HEK293 (cell line): ENCODE data around the gene TNFRSF25.
A peak's percentile ranks its signal among the peaks of the same experiment; 100 is the strongest.

Experiments used
- CTCF ChIA-PET: fragments of 350-600 bp; formaldehyde crosslinking; extraction: SDS; loops from one replicate; lab custom pipeline; 2021; ENCODE audit warnings: antibody characterized with exemption; lab: Yijun Ruan, JAX
- POLR2A ChIA-PET: fragments of 300-600 bp; formaldehyde crosslinking; extraction: SDS; loops from one replicate; lab custom pipeline; 2020; ENCODE audit warnings: antibody characterized with exemption, inconsistent platforms; lab: Yijun Ruan, JAX
- H3K27ac ChIP-seq: fragments of 200-500 bp; sonication (Bioruptor generic); 2 replicates; pipeline ENCODE4 v1.5.1; 2014; ENCODE audit warnings: low read depth, low read length, control low read depth, inconsistent platforms; ENCODE audit errors: extremely low read depth
- H3K36me3 ChIP-seq, 2 experiments: fragments of 200-500 bp in 1 of 2; sonication (Bioruptor generic) in 1 of 2; 1 replicate in 1 of 2; 2 replicates in 1 of 2; pipeline ENCODE4 v1.5.1; 2014 to 2017; ENCODE audit warnings: inconsistent platforms in 2 of 2, low read length in 2 of 2; ENCODE audit not compliant: control insufficient read depth in 2 of 2, insufficient read depth in 1 of 2
- H3K4me1 ChIP-seq: fragments of 200-500 bp; sonication (Bioruptor generic); 2 replicates; pipeline ENCODE4 v1.5.1; 2014; ENCODE audit warnings: mild to moderate bottlenecking, low read length, inconsistent platforms; ENCODE audit not compliant: control insufficient read depth, insufficient read depth
- H3K4me3 ChIP-seq: 2 replicates; pipeline ENCODE4 v1.5.1; 2011; ENCODE audit warnings: low read depth, mild to moderate bottlenecking, control low read depth, low read length, moderate library complexity
- H3K9me3 ChIP-seq: fragments of 200-500 bp; sonication (Bioruptor generic); 2 replicates; pipeline ENCODE4 v1.5.1; 2014; ENCODE audit warnings: low read depth, low read length, inconsistent platforms; ENCODE audit not compliant: control insufficient read depth, insufficient read depth
- KLF1 ChIP-seq: fragments of 450-650 bp; formaldehyde crosslinking; IDR thresholded peaks from 2 replicates; pipeline ENCODE4 v1.5.1; 2016; ENCODE audit warnings: missing biosample characterization, missing genetic modification characterization
- PRDM1 ChIP-seq: fragments of 450-650 bp; formaldehyde crosslinking; IDR thresholded peaks from 2 replicates; pipeline ENCODE4; 2016; ENCODE audit warnings: missing biosample characterization, missing genetic modification characterization
- ZBTB48 ChIP-seq: fragments of 450-650 bp; formaldehyde crosslinking; IDR thresholded peaks from 2 replicates; pipeline ENCODE4 v1.5.1; 2016; ENCODE audit warnings: missing biosample characterization, missing genetic modification characterization
- ZBTB8A ChIP-seq: fragments of 450-650 bp; formaldehyde crosslinking; IDR thresholded peaks from 2 replicates; pipeline ENCODE4 v1.5.1; 2016; ENCODE audit warnings: missing biosample characterization, missing genetic modification characterization
- ZNF155 ChIP-seq: fragments of 450-650 bp; formaldehyde crosslinking; IDR thresholded peaks from 2 replicates; pipeline ENCODE4 v1.5.1; 2016; ENCODE audit warnings: missing biosample characterization, missing genetic modification characterization
- ZNF157 ChIP-seq: fragments of 450-650 bp; formaldehyde crosslinking; IDR thresholded peaks from 2 replicates; pipeline ENCODE4 v1.5.1; 2016; ENCODE audit warnings: missing biosample characterization, missing genetic modification characterization
- ZNF335 ChIP-seq: fragments of 450-650 bp; formaldehyde crosslinking; conservative IDR thresholded peaks from 2 replicates; pipeline ENCODE4 v1.5.1; 2016; ENCODE audit warnings: missing biosample characterization, missing genetic modification characterization
- ZNF473 ChIP-seq: fragments of 450-650 bp; formaldehyde crosslinking; IDR thresholded peaks from 2 replicates; pipeline ENCODE4 v1.5.1; 2017; ENCODE audit warnings: missing biosample characterization, missing genetic modification characterization
- ZSCAN30 ChIP-seq: fragments of 450-650 bp; IDR thresholded peaks from 2 replicates; pipeline ENCODE4 v1.5.1; 2018; ENCODE audit warnings: missing biosample characterization, mild to moderate bottlenecking, missing genetic modification characterization, moderate library complexity
- TF ChIP-seq, protein P1 (sequence below): fragments of 450-650 bp; formaldehyde crosslinking; IDR thresholded peaks from 2 replicates; pipeline ENCODE4 v1.5.1; 2016; ENCODE audit warnings: missing biosample characterization, missing genetic modification characterization
- TF ChIP-seq, protein P2 (sequence below): fragments of 450-650 bp; formaldehyde crosslinking; IDR thresholded peaks from 2 replicates; pipeline ENCODE4 v1.5.1; 2016; ENCODE audit warnings: missing biosample characterization, missing genetic modification characterization, low read depth
- TF ChIP-seq, protein P3 (sequence below): fragments of 450-650 bp; formaldehyde crosslinking; IDR thresholded peaks from 2 replicates; pipeline ENCODE4 v1.5.1; 2016; ENCODE audit warnings: missing biosample characterization, missing genetic modification characterization
- TF ChIP-seq, protein P4 (sequence below): fragments of 450-650 bp; formaldehyde crosslinking; IDR thresholded peaks from 2 replicates; pipeline ENCODE4 v1.5.1; 2016; ENCODE audit warnings: missing biosample characterization, missing genetic modification characterization
- TF ChIP-seq, protein P5 (sequence below): fragments of 450-650 bp; formaldehyde crosslinking; IDR thresholded peaks from 2 replicates; pipeline ENCODE4 v1.5.1; 2016; ENCODE audit warnings: missing biosample characterization, missing genetic modification characterization
- TF ChIP-seq, protein P6 (sequence below): fragments of 450-650 bp; formaldehyde crosslinking; IDR thresholded peaks from 2 replicates; pipeline ENCODE4 v1.5.1; 2017; ENCODE audit warnings: missing biosample characterization, missing genetic modification characterization

TNFRSF25 gene

DNA sequence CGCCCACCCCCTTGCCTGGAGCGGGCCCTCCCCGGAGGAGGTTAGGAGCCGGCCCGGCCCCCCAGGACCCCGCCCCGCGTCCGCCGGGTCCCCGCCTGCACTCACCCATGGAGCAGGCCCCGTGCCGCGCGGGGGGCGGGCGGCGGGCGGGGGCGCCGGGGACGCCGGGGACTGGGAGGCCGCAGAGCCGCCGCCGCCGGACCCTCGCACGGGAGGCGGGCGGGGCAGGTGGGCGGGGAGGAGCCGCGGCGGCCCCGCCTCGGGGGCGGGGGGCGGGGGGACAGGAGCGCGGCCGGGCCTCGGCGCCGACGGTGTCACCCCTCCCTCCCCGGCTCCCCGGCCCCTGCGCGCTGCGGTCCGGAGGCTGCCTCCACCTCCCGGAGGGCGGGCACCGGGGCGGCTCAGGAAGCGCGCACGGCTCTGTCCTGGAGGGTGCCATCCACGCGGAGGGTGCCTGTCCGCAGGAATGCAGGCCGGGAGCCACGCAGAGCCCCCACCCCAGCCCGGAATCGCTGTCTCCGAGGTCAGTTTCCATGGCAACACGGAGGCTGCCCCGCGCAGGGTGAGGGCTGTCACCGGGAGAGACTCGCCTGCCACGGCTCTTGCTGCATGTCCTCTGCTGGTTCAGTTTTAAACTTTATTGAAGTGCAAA is 31.4 kb upstream of the TNFRSF25 start (continued):
- TF ChIP-seq, protein P1, sequence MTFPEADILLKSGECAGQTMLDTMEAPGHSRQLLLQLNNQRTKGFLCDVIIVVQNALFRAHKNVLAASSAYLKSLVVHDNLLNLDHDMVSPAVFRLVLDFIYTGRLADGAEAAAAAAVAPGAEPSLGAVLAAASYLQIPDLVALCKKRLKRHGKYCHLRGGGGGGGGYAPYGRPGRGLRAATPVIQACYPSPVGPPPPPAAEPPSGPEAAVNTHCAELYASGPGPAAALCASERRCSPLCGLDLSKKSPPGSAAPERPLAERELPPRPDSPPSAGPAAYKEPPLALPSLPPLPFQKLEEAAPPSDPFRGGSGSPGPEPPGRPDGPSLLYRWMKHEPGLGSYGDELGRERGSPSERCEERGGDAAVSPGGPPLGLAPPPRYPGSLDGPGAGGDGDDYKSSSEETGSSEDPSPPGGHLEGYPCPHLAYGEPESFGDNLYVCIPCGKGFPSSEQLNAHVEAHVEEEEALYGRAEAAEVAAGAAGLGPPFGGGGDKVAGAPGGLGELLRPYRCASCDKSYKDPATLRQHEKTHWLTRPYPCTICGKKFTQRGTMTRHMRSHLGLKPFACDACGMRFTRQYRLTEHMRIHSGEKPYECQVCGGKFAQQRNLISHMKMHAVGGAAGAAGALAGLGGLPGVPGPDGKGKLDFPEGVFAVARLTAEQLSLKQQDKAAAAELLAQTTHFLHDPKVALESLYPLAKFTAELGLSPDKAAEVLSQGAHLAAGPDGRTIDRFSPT = 0 out of 2 replicates have a peak, but pooled peaks have one; percentile 48
- TF ChIP-seq ZSCAN30 = peak; percentile 67; the same call in 1 of the 2 replicates
- TF ChIP-seq, protein P2, sequence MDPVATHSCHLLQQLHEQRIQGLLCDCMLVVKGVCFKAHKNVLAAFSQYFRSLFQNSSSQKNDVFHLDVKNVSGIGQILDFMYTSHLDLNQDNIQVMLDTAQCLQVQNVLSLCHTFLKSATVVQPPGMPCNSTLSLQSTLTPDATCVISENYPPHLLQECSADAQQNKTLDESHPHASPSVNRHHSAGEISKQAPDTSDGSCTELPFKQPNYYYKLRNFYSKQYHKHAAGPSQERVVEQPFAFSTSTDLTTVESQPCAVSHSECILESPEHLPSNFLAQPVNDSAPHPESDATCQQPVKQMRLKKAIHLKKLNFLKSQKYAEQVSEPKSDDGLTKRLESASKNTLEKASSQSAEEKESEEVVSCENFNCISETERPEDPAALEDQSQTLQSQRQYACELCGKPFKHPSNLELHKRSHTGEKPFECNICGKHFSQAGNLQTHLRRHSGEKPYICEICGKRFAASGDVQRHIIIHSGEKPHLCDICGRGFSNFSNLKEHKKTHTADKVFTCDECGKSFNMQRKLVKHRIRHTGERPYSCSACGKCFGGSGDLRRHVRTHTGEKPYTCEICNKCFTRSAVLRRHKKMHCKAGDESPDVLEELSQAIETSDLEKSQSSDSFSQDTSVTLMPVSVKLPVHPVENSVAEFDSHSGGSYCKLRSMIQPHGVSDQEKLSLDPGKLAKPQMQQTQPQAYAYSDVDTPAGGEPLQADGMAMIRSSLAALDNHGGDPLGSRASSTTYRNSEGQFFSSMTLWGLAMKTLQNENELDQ = no peak
- no peak for TF ChIP-seq ZNF157 (tag by site-specific recombination)
- TF ChIP-seq KLF1 (tag by site-specific recombination) = 0 out of 2 replicates have a peak, but pooled peaks have one; percentile 20
- TF ChIP-seq ZNF335 (tag by site-specific recombination) = peak; percentile 83
- TF ChIP-seq ZBTB8A = no peak

DNA sequence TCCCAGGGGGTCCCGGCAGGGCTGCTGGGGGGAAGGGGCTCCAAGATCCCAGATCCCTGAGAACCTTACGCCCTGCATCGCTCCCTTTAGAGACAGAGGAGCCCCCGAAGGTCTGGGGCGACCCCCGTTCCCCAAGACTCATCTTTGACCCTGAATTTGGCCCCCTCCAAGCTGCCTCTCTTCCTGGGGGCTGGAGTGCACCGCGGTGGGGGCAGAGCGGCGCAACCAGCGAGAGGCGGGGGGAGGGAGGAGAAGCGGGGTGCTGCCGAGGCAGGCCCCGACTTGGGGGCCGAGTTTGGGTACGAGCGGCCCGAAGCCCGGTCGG is 30.9 kb upstream of the TNFRSF25 start:
- no peaks in the 10 kb centered on the region for H3K9me3 ChIP-seq

More for the DNA sequence above, 30.9 kb upstream of the TNFRSF25 start:
- ChIA-PET CTCF (no interaction called here), POLR2A (no interaction called here)
- H3K4me1 ChIP-seq = no peaks in the 10 kb centered on the region
- no peak for TF ChIP-seq ZBTB48
- TF ChIP-seq, protein P3, sequence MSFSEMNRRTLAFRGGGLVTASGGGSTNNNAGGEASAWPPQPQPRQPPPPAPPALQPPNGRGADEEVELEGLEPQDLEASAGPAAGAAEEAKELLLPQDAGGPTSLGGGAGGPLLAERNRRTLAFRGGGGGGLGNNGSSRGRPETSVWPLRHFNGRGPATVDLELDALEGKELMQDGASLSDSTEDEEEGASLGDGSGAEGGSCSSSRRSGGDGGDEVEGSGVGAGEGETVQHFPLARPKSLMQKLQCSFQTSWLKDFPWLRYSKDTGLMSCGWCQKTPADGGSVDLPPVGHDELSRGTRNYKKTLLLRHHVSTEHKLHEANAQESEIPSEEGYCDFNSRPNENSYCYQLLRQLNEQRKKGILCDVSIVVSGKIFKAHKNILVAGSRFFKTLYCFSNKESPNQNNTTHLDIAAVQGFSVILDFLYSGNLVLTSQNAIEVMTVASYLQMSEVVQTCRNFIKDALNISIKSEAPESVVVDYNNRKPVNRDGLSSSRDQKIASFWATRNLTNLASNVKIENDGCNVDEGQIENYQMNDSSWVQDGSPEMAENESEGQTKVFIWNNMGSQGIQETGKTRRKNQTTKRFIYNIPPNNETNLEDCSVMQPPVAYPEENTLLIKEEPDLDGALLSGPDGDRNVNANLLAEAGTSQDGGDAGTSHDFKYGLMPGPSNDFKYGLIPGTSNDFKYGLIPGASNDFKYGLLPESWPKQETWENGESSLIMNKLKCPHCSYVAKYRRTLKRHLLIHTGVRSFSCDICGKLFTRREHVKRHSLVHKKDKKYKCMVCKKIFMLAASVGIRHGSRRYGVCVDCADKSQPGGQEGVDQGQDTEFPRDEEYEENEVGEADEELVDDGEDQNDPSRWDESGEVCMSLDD (tag by site-specific recombination) = peak; percentile 44; the same call in 1 of the 2 replicates
- TF ChIP-seq ZNF155 (tag by site-specific recombination) = no peak
- TF ChIP-seq, protein P4, sequence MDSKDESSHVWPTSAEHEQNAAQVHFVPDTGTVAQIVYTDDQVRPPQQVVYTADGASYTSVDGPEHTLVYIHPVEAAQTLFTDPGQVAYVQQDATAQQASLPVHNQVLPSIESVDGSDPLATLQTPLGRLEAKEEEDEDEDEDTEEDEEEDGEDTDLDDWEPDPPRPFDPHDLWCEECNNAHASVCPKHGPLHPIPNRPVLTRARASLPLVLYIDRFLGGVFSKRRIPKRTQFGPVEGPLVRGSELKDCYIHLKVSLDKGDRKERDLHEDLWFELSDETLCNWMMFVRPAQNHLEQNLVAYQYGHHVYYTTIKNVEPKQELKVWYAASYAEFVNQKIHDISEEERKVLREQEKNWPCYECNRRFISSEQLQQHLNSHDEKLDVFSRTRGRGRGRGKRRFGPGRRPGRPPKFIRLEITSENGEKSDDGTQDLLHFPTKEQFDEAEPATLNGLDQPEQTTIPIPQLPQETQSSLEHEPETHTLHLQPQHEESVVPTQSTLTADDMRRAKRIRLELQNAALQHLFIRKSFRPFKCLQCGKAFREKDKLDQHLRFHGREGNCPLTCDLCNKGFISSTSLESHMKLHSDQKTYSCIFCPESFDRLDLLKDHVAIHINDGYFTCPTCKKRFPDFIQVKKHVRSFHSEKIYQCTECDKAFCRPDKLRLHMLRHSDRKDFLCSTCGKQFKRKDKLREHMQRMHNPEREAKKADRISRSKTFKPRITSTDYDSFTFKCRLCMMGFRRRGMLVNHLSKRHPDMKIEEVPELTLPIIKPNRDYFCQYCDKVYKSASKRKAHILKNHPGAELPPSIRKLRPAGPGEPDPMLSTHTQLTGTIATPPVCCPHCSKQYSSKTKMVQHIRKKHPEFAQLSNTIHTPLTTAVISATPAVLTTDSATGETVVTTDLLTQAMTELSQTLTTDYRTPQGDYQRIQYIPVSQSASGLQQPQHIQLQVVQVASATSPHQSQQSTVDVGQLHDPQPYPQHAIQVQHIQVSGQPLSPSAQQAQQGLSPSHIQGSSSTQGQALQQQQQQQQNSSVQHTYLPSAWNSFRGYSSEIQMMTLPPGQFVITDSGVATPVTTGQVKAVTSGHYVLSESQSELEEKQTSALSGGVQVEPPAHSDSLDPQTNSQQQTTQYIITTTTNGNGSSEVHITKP (tag by site-specific recombination) = peak; percentile 65
- TF ChIP-seq, protein P5, sequence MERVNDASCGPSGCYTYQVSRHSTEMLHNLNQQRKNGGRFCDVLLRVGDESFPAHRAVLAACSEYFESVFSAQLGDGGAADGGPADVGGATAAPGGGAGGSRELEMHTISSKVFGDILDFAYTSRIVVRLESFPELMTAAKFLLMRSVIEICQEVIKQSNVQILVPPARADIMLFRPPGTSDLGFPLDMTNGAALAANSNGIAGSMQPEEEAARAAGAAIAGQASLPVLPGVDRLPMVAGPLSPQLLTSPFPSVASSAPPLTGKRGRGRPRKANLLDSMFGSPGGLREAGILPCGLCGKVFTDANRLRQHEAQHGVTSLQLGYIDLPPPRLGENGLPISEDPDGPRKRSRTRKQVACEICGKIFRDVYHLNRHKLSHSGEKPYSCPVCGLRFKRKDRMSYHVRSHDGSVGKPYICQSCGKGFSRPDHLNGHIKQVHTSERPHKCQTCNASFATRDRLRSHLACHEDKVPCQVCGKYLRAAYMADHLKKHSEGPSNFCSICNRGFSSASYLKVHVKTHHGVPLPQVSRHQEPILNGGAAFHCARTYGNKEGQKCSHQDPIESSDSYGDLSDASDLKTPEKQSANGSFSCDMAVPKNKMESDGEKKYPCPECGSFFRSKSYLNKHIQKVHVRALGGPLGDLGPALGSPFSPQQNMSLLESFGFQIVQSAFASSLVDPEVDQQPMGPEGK (tag by site-specific recombination) = peak; percentile 13
- TF ChIP-seq ZNF473 (tag by site-specific recombination) = no peak
- TF ChIP-seq PRDM1 (tag by site-specific recombination) = no peak
- TF ChIP-seq, protein P6, sequence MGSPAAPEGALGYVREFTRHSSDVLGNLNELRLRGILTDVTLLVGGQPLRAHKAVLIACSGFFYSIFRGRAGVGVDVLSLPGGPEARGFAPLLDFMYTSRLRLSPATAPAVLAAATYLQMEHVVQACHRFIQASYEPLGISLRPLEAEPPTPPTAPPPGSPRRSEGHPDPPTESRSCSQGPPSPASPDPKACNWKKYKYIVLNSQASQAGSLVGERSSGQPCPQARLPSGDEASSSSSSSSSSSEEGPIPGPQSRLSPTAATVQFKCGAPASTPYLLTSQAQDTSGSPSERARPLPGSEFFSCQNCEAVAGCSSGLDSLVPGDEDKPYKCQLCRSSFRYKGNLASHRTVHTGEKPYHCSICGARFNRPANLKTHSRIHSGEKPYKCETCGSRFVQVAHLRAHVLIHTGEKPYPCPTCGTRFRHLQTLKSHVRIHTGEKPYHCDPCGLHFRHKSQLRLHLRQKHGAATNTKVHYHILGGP (tag by site-specific recombination) = no peak
- H3K4me3 ChIP-seq = peak overlapping the region; percentile 35
- no peak overlapping the region for H3K27ac ChIP-seq
- H3K36me3 ChIP-seq = peaks cover 0 to 3% of the 10 kb centered on the region in 2 experiments; a peak in 1 of 3 replicates
